Measurements from ENCODE around the gene YAP1.
"Not testable (repeated sequence)": the region's sequence is repeated elsewhere in the genome, so short reads cannot be mapped to it uniquely, and the experiment has no call there.

The YAP1 gene

DNA sequence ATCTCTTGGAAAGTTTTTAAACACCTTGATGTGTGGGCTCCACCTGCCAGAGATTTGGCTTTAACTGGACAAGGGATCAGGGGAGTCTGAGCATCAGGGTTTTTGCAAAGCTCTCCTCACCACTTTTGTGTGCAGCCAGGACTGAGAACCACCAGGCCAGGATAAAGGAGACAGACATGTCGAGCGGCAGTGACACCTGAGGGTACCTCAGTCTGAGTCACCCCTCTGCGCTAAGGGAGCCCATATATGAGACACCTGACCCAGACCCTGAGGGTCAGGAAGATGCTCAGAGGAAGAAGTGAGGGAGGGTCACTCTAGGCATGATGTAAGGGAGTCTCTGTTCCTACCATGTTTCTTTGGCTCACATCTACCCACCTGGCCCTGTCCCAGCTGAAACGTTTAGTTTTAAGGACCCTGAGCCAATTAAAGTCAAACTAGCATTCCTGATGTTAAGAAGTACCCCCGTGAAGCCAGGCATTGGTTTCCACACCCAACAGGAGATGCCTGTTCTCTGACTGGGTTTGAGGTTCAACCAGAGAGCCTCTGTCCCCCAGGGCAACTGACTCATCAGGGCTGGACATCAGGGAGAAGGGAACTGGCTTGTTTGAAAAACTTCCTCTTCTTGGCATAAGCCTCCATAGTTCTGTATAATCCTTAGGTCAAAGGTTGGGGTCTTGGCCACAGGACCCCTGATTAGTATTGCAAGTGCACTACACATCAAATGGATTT lies 134.6 kb downstream of the YAP1 start:
- peak; percentile 99 for DNase-seq

DNA sequence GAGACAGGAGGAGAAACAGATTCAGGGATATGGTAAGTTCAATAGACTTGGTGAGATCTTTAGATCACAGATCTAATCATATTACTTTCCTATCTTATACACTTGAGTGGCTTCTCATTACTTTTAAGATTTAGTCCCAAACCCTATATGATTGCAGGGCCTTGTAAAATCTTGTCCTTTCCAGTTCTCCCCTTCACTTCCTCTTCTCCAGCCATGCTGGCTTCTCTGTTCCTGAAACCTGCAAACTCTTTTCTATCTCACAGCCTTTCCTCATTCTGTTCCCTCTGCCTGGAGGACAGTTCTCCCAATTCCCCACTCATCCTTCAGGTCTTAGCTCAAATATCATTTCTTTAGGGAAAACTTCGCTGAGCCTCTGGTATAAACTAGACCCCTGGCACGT lies 141.2 kb downstream of the YAP1 start:
- DNase-seq = no peak

DNA sequence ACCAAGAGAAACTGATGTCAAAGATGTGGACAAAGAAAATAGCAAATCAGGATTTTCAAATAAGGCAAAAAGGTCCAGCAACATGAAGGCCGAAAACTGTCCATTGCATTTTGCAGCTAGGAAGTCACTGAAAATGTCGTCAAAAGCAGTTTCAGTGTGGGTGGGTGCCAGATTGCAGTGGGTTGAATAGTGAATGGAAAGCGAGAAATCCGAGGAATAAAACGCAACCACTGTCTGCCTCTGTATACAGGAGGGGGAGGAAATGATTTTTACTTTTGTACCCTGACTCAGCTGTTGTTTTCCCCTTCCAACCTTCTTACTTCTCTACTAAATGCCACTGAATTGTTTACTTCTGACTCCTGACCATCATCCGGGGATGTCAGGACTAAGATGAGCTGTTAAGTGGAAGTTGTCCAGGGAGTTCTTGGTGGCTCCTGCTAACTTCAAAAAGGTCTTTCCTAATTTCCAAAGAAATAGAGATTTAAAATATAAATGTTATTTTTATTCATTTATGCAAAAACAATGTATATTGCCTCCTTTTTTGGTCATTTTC lies 142.2 kb downstream of the YAP1 start:
- peak; percentile 31 for DNase-seq

DNA sequence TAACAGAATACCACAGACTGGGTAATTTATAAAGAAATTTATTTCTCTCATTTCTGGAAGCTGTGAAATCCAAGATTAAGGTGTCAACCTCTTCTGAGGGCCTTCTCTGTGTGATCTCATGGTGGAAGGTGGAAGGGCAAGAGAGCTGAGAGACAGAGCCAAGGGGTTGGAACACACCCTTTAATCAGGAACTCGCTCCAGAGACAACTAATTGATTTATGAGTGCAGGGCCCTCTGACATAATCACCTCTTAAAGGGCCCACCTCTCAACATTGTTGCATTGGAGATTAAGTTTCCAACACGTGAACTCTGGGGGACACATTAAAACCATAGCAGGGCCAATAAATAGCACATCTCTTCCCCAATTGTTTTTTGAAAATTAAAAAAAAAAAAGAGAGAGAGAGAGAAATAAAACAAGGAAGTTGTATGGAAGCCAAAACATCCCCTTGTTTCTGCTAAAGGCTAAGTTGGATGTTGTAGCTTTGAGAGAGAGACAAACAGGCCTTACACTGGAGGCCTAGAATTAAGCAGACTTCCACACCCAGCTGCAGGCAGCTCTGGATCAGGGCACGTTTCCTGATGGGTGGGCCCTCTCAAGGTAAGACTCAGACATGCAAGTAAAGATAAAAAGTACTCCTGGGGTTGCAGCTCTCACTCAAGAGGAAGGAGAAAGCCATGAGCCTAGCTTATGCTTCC lies 142.9 kb downstream of the YAP1 start:
- no peak for DNase-seq

DNA sequence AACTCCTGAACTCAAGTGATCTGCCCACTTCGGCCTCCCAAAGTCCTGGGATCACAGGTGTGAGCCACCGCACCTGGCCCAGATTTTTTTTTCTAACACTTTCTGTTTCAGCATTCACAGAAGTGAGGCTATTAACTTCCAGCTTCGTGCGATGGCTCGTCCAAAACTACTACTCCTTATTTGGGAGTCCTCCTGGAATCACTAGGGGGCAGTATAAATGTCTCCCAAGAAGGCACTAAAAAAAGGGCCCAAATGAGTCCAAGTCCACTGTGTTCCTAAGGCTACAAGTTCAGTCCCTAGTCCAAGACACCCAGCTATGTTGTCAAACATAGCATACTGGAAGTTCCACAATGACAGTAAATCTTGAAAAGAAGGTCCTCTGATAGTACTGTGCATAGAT lies 143.8 kb downstream of the YAP1 start:
- no peak for DNase-seq

DNA sequence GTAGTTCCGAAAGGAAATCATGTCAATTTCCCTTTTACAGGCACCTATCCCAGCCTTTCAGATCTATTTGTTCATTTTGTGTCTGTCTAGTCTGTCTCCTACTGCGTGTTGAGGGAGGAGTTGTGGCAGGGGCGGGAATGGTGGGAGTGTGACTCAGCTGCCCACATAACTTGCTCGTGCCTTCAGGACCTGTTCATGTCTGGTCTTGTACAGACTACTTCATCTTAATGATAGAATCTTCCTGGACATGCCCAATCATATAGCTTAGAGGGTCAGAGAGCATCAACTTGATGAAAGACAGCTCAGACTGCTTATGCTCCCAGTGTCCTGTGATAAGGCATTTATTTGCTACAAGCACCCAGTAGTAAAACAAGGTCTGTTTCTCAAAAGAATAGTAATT lies 146.0 kb downstream of the YAP1 start:
- peak; percentile 84 for DNase-seq

DNA sequence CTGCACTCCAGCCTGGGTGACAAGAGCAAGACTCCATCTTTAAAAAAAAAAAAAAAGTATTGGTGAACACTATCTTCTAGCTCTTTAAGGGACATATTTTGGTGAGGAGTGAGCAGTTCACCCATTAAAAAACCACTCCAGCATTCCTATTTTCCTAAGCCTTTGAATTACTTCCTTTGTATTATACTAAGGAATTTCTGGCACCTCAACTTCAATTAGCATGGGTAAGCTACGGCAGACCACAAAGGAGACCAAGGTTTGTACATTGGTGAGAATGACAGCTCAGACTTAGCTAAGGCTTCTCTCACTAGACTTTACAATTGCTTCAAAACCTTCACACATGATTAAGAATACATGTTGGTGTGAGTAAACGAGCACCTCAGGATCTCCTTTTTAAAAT lies 150.0 kb downstream of the YAP1 start:
- DNase-seq = no peak

DNA sequence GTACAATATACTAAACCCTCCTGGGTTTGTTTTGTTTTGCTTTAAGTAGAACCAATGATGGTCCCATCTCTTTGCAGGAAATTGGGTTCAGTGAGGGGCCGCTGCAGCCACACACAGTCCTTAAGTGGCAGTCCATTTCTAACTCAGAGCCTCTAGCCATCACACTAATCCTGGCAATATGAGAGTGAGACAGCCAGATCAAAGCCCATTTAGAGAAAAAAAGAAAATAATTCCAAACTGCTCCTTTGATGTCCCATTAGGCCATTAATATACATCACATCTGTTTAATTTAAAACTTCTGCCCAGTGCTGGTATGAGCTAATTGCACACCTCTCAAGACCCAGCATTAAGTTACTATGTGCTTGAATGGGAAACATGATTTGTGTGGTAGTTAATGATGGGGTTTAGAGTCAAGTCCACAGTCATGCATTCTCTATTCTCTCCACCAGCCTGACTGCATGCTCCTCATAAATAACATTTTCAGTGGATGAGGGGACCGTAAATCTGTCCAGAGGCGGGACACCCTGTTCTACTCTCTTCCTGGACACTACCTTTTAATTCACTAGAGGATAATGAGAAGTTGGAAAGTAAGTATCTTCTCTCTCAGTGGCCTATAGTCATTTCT lies 153.2 kb downstream of the YAP1 start:
- DNase-seq = no peak

DNA sequence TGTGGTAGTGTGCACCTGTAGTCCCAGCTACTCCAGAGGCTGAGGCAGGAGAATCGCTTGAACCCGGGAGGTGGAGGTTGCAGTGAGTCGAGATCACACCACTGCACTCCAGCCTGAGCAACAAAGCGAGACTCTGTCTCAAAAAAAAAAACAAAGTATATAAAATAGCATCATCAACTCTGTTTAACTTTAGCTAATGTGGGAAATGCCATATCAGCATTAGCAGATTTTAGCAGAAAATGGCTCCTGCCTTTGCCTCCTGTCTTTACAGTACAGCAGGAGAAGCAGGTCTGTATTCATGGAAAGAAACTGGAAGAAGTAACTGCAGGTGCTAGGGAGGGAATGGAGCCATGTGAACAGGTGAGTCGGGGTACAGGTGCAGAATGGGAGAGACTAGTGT lies 154.5 kb downstream of the YAP1 start:
- not testable (repeated sequence) for DNase-seq

DNA sequence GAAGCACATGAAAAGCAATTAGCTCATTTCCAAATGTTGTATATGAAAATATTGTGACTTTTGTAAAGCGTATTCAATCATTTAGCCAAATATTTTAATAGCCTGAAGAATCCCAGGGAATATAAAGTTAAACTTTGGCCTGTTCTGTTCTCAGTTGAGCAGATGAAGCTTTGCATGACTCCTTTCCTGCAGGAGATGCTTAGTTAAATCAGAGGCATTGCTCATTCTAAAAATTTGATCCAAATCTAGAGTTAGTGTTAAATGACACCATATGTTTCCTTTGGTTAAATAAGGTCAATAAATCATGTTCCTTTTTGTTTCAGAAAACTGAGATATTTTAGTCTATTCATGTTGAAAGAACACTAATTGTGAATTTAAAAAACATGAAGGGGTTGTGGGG lies 155.9 kb downstream of the YAP1 start:
- no peak for DNase-seq

DNA sequence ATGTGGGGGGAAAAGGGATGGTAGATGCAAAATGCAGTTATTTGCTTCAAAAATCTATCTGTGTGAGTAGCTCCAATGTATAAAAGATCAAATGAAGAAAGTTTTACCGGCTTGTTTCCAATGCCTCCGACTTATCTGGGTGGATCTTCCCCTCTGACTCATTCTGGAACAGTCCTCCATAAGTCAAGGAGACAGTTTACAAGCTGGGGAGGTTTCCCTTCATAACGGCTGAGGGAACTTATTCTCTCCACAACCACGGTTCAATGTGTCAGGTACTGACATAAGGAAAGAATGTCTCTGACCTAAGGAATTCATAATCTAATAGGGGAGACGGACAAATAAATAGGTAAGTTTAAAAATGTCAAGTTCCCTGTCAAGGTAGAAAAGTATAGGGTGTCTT lies 157.4 kb downstream of the YAP1 start:
- peak; percentile 71 for DNase-seq

DNA sequence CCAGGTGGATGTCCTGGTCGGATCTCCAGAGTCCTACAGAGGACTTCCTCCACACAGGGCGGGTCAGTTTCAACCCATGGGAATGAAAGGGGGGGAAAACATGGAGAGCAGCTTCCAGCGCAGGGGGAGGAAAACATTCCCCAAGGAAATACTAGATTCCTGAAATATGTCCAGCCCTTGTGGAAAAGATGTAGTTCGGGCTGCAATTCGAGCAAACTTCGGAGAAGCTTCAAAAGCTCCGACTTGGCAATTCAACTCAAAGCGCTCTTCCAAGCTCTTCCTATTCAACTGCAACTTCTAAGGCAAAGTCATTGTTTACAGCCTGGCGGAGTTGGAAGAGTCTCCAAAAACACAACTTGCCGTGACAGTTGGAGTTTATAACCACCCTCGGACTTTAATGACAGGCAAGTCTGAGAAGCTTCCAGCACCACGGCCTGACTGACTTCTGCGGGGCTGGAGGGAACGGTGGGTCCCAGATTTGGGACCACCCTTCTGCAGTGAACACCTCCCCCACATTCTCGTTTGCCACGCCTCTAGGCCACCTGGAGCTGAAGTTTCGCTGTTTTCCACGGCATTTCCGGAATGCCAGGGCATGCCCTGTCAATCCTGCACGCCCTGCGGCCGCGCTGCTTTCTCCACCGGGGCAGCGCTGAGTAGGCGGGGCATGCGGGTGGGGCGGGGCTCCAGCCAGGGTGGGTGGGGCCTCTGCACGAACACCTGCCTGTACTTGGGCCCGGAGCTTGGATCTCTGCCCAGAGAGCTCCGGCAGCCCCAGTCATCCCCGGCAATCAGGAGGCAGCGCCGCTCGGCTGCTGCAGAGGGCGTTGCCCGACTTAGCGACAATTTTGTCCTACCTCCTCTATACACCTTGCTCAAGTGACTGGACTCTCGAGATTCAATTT lies 158.1 kb downstream of the YAP1 start:
- peak; percentile 12 for DNase-seq

DNA sequence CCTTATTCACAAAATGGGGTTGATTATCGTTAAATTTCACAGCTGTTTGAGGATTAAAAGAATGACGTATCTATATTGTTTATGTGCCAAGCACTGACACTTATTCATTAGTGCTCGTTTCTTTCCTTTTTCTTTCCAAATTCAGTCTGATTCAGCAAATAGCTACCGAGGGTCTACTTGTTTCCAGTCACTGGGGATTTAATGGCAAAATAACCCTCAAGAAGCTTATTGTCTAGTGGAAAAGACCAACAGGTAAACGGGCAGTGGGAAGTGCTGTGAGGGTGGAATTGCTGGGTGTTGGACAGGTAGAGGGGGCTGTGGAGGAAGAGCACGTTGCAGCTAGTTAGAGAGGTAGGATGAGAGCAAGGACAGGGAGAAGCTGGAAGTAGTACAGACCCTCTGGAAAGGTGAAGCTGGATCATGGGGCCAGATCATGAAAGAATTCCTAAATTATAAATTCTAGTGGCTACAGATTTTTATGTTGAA lies 158.8 kb downstream of the YAP1 start:
- no peak for DNase-seq

DNA sequence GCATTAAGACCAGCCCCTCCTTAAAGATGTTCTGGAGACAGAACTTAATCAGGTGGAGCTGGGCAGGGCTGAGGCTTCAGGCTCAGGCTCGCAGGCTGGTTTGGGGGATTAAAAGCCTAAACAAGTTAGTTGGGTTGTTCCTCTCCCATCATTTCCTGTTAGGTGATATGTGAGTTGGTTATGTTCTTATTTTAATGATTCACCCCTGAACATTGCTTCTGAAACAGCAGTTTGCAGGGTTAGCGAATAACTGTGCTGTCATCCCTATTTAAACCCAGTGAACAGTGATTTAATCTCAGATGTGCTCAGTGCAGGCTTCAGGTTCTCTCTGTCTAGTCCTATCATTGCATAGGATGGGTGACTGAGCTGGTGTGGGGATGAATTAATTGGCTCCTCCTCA lies 159.7 kb downstream of the YAP1 start:
- DNase-seq = peak; percentile 66

DNA sequence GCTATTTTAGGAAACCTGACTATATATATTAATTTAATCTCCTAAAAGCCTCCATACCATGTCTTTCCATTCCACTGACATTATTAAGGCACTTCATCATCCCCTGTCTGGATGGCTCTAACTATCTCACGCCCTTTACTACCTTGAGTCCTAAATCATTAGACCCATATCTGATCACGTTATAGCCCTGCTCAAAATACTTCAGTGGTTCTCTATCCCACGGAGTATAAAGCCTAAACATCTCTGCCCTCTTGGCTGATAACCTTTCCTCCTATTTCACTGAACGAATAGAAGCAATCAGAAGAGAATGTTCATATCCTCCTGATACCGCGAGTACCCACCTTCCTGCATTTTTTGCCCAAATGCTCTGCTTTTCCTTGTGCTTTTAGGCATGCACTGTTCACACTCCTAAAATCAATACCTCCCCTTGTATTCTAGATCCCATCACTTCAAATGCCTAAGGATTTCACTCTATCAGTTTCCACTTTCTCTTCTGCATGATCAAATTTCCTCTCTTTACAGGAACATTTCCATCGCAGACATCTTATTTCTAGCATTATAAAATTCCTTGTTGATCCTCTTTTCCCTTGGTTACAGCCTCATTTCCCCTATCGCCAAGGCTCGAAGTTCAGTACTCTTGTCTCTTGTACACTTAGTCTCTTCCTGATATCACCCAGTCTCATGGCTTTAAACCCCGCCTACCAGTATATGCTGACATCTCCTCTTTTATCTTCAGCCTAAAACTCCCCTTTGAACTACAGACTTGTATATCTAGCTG lies 162.0 kb downstream of the YAP1 start:
- DNase-seq = no peak

DNA sequence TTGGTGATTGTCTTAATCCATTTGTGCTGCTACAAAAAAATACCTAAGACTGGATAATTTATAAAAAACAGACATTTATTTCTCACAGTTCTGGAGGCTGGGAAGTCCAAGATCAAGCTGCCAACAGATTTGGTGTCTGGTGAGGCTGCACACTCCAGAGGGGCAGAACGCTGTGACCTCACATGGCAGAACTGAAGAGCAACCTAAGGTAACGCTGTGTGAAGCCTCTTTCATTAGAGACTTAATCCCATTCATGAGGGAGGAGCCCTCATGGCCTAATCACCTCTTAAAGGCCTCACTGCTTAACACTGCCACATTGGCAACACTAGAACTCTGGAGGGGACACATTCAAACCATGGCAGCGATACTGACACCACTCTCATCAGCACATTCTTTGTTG lies 164.4 kb downstream of the YAP1 start:
- no peak for DNase-seq

DNA sequence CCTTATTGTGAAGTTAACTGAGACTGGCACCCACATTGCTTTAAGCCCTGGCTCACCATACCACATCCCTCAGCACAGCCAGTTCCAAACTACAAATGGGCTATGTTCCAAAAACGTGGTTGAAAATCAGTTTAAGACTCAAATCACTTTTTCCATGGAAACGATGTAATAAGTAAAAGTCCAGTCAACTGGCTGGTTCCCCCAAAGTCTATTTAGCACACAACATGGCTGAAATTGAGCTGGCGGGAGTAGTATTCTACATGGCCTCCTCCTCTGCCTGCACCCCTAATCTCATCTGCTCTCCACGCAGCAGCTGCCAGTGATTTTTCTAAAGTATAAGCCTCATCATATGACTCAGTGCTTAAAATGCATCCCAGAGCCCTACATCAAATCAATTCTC lies 166.1 kb downstream of the YAP1 start:
- DNase-seq = peak; percentile 13

DNA sequence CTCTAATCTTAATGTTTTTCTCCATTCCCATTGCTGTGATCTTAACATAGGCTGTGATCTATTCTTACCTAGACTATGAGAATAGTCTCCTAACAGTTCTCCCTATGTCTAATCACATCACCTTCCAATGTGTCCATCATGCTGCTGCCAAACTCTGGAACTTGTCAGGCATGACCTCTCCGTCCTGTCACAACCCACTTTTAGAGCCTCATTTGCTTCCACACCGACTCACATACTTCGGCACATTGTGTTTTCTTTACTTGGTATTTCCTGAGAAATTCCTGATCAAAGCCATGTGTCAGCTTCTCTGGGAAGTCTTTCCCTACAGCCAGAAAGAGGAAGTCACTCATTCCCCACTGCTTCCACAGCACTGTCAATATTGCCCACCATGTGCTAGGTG lies 166.5 kb downstream of the YAP1 start:
- DNase-seq = peak; percentile 40

DNA sequence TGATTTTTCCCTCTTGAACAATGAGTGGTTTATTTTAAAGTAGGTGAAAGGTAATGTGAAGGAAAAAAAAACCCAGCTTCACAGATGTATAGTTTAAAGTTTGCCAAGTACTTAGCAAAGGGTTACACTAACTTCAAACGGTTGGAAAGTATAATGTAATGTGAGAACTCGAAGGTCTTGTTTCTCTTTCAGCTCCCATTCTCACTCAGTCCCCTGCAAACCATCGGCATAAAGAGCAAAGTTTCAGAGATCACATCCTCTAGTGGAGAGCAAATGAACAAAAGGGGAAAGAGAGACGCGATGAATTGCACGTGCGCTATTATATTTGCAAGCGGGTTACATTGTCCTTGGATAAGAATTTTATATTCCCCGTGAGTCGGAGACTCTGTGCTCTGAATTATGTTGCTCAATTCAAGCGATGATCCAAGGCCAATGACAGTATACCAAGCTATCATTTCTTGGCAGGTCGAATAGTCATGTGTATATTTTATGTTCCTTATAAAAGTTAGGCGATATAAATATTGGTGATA lies 169.5 kb downstream of the YAP1 start:
- peak; percentile 72 for DNase-seq

DNA sequence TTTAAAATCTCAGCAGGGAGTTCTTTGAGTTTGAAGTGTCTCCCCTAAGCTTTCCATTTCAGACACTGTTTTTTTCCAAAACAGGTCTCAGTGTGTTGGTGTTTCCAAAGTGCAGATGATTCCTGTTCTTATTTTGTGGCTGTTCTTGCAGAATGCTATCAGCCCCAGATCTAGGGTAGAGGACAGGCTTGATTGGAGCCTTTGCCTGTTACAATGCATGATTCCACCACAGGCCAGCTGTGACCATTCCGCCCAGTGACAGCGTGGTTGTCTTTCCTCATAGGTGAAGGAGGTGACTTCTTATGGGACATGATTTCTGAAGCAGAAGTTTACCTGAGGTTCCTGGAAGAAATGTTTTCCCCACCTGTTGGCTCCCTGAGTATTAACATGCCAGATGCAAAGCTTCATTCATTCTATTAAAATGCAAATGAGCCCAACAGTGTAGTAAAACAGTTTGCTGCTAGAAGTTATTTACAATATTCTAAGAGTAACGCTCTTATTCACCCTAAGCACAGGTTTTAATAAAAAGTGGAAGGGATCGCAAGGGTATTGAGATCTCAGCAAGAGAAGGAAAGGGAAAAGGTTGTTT lies 170.1 kb downstream of the YAP1 start:
- DNase-seq = no peak

All from EL (cell line).